Stomach (tissue), 4 donors: Measurements from ENCODE around the gene KLRD1.

Experiments
- POLR2A ChIP-seq, 4 donors: fragments of 450-650 bp; IDR thresholded peaks; one replicate each; pipeline ENCODE4 v1.6.1; 2016; ENCODE audit warnings: antibody characterized with exemption in 4 of 4, control low read depth in 2 of 4, mild to moderate bottlenecking in 1 of 4, moderate library complexity in 1 of 4
- TF ChIP-seq, protein P1 (sequence below), 7 experiments: fragments of 450-650 bp in 4 of 7; fragments of 200-600 bp in 3 of 7; sonication (generic) in 3 of 7; IDR thresholded peaks; one replicate each; pipeline ENCODE4 v1.5.1; 2016 to 2019; ENCODE audit warnings: antibody characterized with exemption in 7 of 7, control low read depth in 2 of 7, mild to moderate bottlenecking in 1 of 7

DNA sequence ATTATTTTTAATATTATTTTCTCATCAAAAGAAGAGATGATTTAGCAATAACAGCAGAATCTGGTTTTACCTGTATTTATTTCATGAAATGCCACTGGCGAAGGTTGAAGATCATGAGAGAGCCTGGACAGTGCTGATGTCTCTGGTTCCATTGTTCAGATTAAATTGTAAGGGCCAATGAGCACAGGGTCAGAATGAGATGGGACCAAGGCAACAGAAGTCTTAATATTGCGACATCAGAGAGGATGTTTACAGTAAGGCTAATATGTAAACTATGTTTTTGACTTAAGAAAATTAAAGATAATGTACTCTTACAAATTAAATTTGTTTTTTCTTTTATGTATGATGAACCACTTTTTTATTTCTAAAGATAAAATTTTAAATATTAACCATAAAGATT is 35.2 kb upstream of the KLRD1 start:
- TF ChIP-seq, protein P1, sequence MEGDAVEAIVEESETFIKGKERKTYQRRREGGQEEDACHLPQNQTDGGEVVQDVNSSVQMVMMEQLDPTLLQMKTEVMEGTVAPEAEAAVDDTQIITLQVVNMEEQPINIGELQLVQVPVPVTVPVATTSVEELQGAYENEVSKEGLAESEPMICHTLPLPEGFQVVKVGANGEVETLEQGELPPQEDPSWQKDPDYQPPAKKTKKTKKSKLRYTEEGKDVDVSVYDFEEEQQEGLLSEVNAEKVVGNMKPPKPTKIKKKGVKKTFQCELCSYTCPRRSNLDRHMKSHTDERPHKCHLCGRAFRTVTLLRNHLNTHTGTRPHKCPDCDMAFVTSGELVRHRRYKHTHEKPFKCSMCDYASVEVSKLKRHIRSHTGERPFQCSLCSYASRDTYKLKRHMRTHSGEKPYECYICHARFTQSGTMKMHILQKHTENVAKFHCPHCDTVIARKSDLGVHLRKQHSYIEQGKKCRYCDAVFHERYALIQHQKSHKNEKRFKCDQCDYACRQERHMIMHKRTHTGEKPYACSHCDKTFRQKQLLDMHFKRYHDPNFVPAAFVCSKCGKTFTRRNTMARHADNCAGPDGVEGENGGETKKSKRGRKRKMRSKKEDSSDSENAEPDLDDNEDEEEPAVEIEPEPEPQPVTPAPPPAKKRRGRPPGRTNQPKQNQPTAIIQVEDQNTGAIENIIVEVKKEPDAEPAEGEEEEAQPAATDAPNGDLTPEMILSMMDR (IDR thresholded peaks at IDR 0.05) = no peak
- no peak for TF ChIP-seq POLR2A (IDR thresholded peaks at IDR 0.05)
